Pancreas (tissue), 10 donors: ENCODE measurements around the gene HIBADH. TPM values are rescaled to one million over a fixed set of nuclear protein-coding genes. Genes with fewer than 3 reads are reported as not detected.
A peak's percentile ranks its signal among the peaks of the same experiment; 100 is the strongest.

ENCODE experiments used
- ATAC-seq, 4 donors: fragments of 200-7000 bp; cut with Tn5 transposase; one replicate each; pipeline versions ENCODE4 v1.8.0 to v1.9.1; 2020; ENCODE audit warnings: mild to moderate bottlenecking in 4 of 4, moderate library complexity in 4 of 4
- DNase-seq, 6 donors: peaks; one replicate each; pipeline ENCODE4 v3.0.0-alpha.2; 2020
- FAIRE-seq: peaks from 2 replicates; lab custom pipeline; 2012; peaks lifted over from hg19 to GRCh38; lab: Jason Lieb, UNC
- H3K27ac ChIP-seq, 4 donors: fragments of 200-600 bp; sonication (generic); 1 replicate in 3 of 4; 2 replicates in 1 of 4; pipeline versions ENCODE4 v1.5.0 to v1.8.0; 2020
- H3K27me3 ChIP-seq, 4 donors: fragments of 200-600 bp; one replicate each; pipeline ENCODE4 v1.8.0; 2021
- H3K36me3 ChIP-seq, 3 donors: fragments of 200-600 bp; sonication (generic) in 1 of 3; one replicate each; pipeline versions ENCODE4 v1.5.0 to v1.8.0; 2020 to 2021
- H3K4me1 ChIP-seq, 3 donors: fragments of 200-600 bp; one replicate each; pipeline ENCODE4 v1.8.0; 2021
- H3K4me3 ChIP-seq, 4 donors: fragments of 200-600 bp; sonication (generic) in 2 of 4; one replicate each; pipeline versions ENCODE4 v1.5.0 to v1.8.0; 2020 to 2021
- H3K9me3 ChIP-seq, 4 donors: fragments of 200-600 bp; one replicate each; pipeline ENCODE4 v1.8.0; 2021
- CTCF ChIP-seq, 4 donors: fragments of 200-600 bp; sonication (generic) in 3 of 4; IDR thresholded peaks; one replicate each; pipeline versions ENCODE4 v1.5.0 to v1.8.0; 2021; ENCODE audit warnings: antibody characterized with exemption in 4 of 4
- WGBS, 2 donors: extraction: QIAGEN DNeasy Blood & Tissue Kit; methylation state at CpG; one replicate each; pipeline ENCODE4 v1.1.7; 2013; 5-methylcytosine and 5-hydroxymethylcytosine counted together
- intact Hi-C, 3 donors: fragments of 100-400 bp; cut with DNase I; formaldehyde crosslinking; loops; one replicate each; pipeline versions ENCODE4 v1.11.1 to v1.14.2; 2022
- polyA plus RNA-seq, 2 donors: library from polyadenylated mRNA; stranded (reverse); fragments of 200-250 nt; gene quantifications; one replicate each; pipeline ENCODE4 v1.2.3, GENCODE V29; 2013
- total RNA-seq, 6 donors: library from RNA; stranded (reverse); fragmentation: NEBNext Ultra II Directional in 4 of 6; extraction: Animal tissue kit (Norgen Biotek cat#: 25700) in 4 of 6; gene quantifications; one replicate each; pipeline versions ENCODE4 v1.2.1 to v1.2.4, GENCODE V29; 2021 to 2023
- donor health status: healthy with polysubstance abuse.
- donor health status: DM: no; HTN: no; CAD: no; lungs with moderate emphysema.
- donor health status: DM: no; HTN: no; CAD: no.
- donor health status: control.
- donor health status: control.
- donor health status: Bipolar disorder and iron deficiency.
- donor health status: DM: yes; HTN: yes; CAD: no.
- donor health status: DM: no; HTN: no; CAD: no.
- donor health status: DM: no; HTN: no; CAD: no.
- donor health status: DM: yes; HTN: yes; CAD: no.

Gene HIBADH
- total and polyA plus RNA-seq, 8 donors: 10.2 to 23.3 (median 14.2) TPM

- DNase-seq: no peak
Measured at GRCh38 chr7:27636326-27637006, 26.2 kb downstream of the HIBADH start.

GRCh38 chr7:27635728-27636127, 27.0 kb downstream of the HIBADH start:
- DNase-seq (no peak), ATAC-seq (no peak), FAIRE-seq (no peak)
- TF ChIP-seq CTCF (IDR thresholded peaks at IDR 0.05): no peak
- H3K36me3 ChIP-seq: no peaks in the 10 kb centered on the region
- H3K27ac ChIP-seq: no peak overlapping the region
- H3K4me3 ChIP-seq: no peak overlapping the region
- intact Hi-C loops: no loop called here
- WGBS, 2 donors: 88 to 90% methylated on average over 1 of the region's 1 CpG
- H3K9me3 ChIP-seq: no peaks in the 10 kb centered on the region
- H3K27me3 ChIP-seq: no peaks in the 10 kb centered on the region
- peaks cover 0 to under 1% (median 0%) of the 10 kb centered on the region in 3 donors for H3K4me1 ChIP-seq

More at GRCh38 chr7:27636326-27637006, 26.2 kb downstream of the HIBADH start:
- Histone ChIP-seq H3K27me3 (no peaks in the 10 kb centered on the region), H3K4me3 (no peak overlapping the region), H3K9me3 (no peaks in the 10 kb centered on the region), H3K36me3 (no peaks in the 10 kb centered on the region), H3K4me1 (peaks cover 0 to 7% (median 5%) of the 10 kb centered on the region in 3 donors), H3K27ac (no peak overlapping the region)
- no peak for TF ChIP-seq CTCF (IDR thresholded peaks at IDR 0.05)
- intact Hi-C loops: no loop called here
- no peak for FAIRE-seq
- 93 to 96% methylated on average over 1 of the region's 1 CpG for WGBS, 2 donors
- ATAC-seq: no peak

GRCh38 chr7:27634671-27635493, 27.8 kb downstream of the HIBADH start:
- no peak for TF ChIP-seq CTCF (IDR thresholded peaks at IDR 0.05)
- Histone ChIP-seq H3K36me3 (no peaks in the 10 kb centered on the region), H3K4me3 (no peak overlapping the region), H3K4me1 (no peaks in the 10 kb centered on the region), H3K27ac (no peak overlapping the region), H3K9me3 (no peaks in the 10 kb centered on the region), H3K27me3 (no peaks in the 10 kb centered on the region)
- ATAC-seq: no peak
- no peak for DNase-seq
- 82 to 85% methylated on average over 3 of the region's 3 CpGs for WGBS, 2 donors
- intact Hi-C loops: no loop called here
- FAIRE-seq: no peak

- DNase-seq (no peak), ATAC-seq (peak in 2 of 4 donors; percentile 20 to 44), FAIRE-seq (no peak)
- Histone ChIP-seq H3K9me3 (no peaks in the 10 kb centered on the region), H3K4me1 (no peaks in the 10 kb centered on the region), H3K4me3 (no peak overlapping the region), H3K27me3 (no peaks in the 10 kb centered on the region), H3K36me3 (no peaks in the 10 kb centered on the region), H3K27ac (no peak overlapping the region)
- WGBS, 2 donors: 79 to 83% methylated on average over 6 of the region's 6 CpGs
- TF ChIP-seq CTCF (IDR thresholded peaks at IDR 0.05): no peak
- intact Hi-C loops: no loop called here
Measured at GRCh38 chr7:27633062-27633461, 29.6 kb downstream of the HIBADH start.
